ENCODE measurements around the gene ADARB2. TPM values are rescaled to one million over a fixed set of nuclear protein-coding genes. Genes with fewer than 3 reads are reported as not detected.

ADARB2 gene
- total RNA-seq, 1 donor from 2014 or later: 0.11 TPM

GRCh38 chr10:1171586-1171985 lies 565.7 kb downstream of the ADARB2 start:
- H3K4me1 ChIP-seq: no peaks in the 10 kb centered on the region
- peaks cover 74% of the 10 kb centered on the region for H3K27me3 ChIP-seq (ENCODE audit: low read depth)
- no peaks in the 10 kb centered on the region for H3K36me3 ChIP-seq
- DNase-seq: no peak
- no peak overlapping the region for H3K27ac ChIP-seq (replicated peaks)
- no peak overlapping the region for H3K4me3 ChIP-seq
- TF ChIP-seq CTCF (IDR thresholded peaks at IDR 0.05; ENCODE audit: borderline replicate concordance): no peak
- intact Hi-C loops (cut with micrococcal nuclease): no loop called here
- no peaks in the 10 kb centered on the region for H3K9me3 ChIP-seq (replicated peaks)

- H3K4me1 ChIP-seq: no peaks in the 10 kb centered on the region
- intact Hi-C loops (cut with micrococcal nuclease): no loop called here
- no peaks in the 10 kb centered on the region for H3K9me3 ChIP-seq (replicated peaks)
- peaks cover 78% of the 10 kb centered on the region for H3K27me3 ChIP-seq (ENCODE audit: low read depth)
- no peaks in the 10 kb centered on the region for H3K36me3 ChIP-seq
- no peak overlapping the region for H3K4me3 ChIP-seq
- no peak for TF ChIP-seq CTCF (IDR thresholded peaks at IDR 0.05; ENCODE audit: borderline replicate concordance)
- no peak overlapping the region for H3K27ac ChIP-seq (replicated peaks)
- DNase-seq: no peak
Observed at GRCh38 chr10:1171182-1171581, 566.1 kb downstream of the ADARB2 start.

GRCh38 chr10:1170867-1171180 lies 566.5 kb downstream of the ADARB2 start:
- TF ChIP-seq CTCF (IDR thresholded peaks at IDR 0.05; ENCODE audit: borderline replicate concordance): no peak

GRCh38 chr10:1169981-1170866 lies 567.1 kb downstream of the ADARB2 start:
- TF ChIP-seq CTCF (IDR thresholded peaks at IDR 0.05; ENCODE audit: borderline replicate concordance): no peak
- Histone ChIP-seq H3K27ac (replicated peaks) (no peak overlapping the region), H3K36me3 (no peaks in the 10 kb centered on the region), H3K4me3 (no peak overlapping the region), H3K9me3 (replicated peaks) (no peaks in the 10 kb centered on the region), H3K27me3 (ENCODE audit: low read depth) (peaks cover 88% of the 10 kb centered on the region), H3K4me1 (no peaks in the 10 kb centered on the region)
- DNase-seq: no peak
- intact Hi-C loops (cut with micrococcal nuclease): no loop called here

More at GRCh38 chr10:1170867-1171180, 566.5 kb downstream of the ADARB2 start:
- Histone ChIP-seq H3K4me1 (no peaks in the 10 kb centered on the region), H3K27ac (replicated peaks) (no peak overlapping the region), H3K4me3 (no peak overlapping the region), H3K27me3 (ENCODE audit: low read depth) (peaks cover 82% of the 10 kb centered on the region), H3K9me3 (replicated peaks) (no peaks in the 10 kb centered on the region), H3K36me3 (no peaks in the 10 kb centered on the region)
- intact Hi-C loops (cut with micrococcal nuclease): no loop called here
- no peak for DNase-seq

- Histone ChIP-seq H3K27me3 (ENCODE audit: low read depth) (peaks cover 95% of the 10 kb centered on the region), H3K36me3 (no peaks in the 10 kb centered on the region), H3K9me3 (replicated peaks) (no peaks in the 10 kb centered on the region), H3K4me1 (no peaks in the 10 kb centered on the region), H3K27ac (replicated peaks) (no peak overlapping the region), H3K4me3 (no peak overlapping the region)
- no peak for TF ChIP-seq CTCF (IDR thresholded peaks at IDR 0.05; ENCODE audit: borderline replicate concordance)
- intact Hi-C loops (cut with micrococcal nuclease): no loop called here
- no peak for DNase-seq
Observed at GRCh38 chr10:1169186-1169885, 568.0 kb downstream of the ADARB2 start.

Measured in left ventricle myocardium inferior (tissue), 1 donor.